Stomach (tissue), 4 donors: ENCODE measurements around the gene PDE4D.

Experiments used
- CTCF ChIP-seq, 7 experiments: fragments of 450-650 bp in 4 of 7; fragments of 200-600 bp in 3 of 7; sonication (generic) in 3 of 7; IDR thresholded peaks; one replicate each; pipeline ENCODE4 v1.5.1; 2016 to 2019; ENCODE audit warnings: antibody characterized with exemption in 7 of 7, control low read depth in 2 of 7, mild to moderate bottlenecking in 1 of 7
- POLR2A ChIP-seq, 4 donors: fragments of 450-650 bp; IDR thresholded peaks; one replicate each; pipeline ENCODE4 v1.6.1; 2016; ENCODE audit warnings: antibody characterized with exemption in 4 of 4, control low read depth in 2 of 4, mild to moderate bottlenecking in 1 of 4, moderate library complexity in 1 of 4

DNA sequence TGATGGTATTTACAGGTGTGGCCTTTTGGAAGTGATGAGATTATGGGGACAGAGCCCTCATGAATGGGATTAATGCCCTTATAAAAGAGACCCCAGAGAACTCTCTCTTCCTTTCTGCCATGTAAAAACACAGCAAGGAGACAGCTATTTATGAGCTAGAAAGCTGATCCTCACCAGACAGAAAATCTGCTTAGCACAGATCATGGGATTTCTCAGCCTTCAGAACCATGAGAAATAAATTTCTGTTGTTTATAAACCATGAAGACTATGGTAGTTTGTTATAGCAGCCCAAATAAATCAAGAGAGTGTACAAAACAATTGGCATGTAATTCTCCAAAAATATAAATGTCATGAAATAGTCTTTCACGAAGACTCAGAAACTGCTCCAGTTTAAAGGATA is 211.0 kb downstream of the PDE4D start:
- TF ChIP-seq POLR2A (IDR thresholded peaks at IDR 0.05) (no peak), CTCF (IDR thresholded peaks at IDR 0.05) (no peak)
